Stimulated activated CD4-positive, alpha-beta T cell treated with anti-CD3 and anti-CD28 coated beads, Interleukin-15, amount 100 ng/mL, for 48 hours (primary cell): Measurements from ENCODE around the gene CCDC88B.

Experiments used
- DNase-seq, 2 donors: peaks; one replicate each; pipeline ENCODE4 v3.0.0-alpha.2; 2020; ENCODE audit warnings: low read depth in 2 of 2

Gene CCDC88B

DNA sequence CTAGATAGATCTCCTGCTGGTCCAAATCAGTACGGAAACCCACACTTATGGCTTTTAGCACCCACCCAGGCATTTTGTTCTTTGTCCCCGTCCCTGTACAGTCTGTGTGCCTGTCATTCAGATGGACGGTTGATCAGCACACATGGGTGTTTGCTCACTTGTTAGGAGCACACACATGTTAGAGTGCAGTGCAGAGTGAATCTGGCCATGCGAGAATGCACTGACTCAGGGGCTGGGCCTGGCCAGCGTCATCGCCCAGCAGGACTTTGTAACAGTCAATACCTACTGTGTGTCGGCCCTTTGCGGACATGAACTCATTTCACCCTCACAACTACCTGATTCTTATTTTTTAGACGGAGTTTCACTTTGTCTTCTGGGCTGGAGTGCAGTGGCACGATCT, 22.3 kb downstream of the CCDC88B start:
- DNase-seq, result no peak

DNA sequence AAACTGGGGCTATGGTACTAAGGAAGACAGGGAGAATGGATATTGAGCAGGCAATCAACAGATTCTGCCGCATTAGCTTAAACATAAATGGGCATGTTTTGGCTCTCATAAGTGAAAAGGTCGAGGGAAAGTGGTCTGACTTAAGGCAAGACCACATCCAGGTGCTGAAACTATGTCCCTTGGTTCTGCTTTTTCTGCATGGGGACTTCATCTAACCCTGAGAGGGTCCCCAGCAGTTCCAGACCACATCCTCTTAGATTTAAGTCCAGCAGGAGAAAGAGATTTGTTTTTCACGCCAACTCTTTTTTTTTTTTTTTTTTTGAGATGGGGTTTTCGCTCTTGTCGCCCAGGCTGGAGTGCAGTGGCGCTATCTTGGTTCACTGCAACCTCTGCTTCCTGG, 24.4 kb downstream of the CCDC88B start:
- no peak for DNase-seq

DNA sequence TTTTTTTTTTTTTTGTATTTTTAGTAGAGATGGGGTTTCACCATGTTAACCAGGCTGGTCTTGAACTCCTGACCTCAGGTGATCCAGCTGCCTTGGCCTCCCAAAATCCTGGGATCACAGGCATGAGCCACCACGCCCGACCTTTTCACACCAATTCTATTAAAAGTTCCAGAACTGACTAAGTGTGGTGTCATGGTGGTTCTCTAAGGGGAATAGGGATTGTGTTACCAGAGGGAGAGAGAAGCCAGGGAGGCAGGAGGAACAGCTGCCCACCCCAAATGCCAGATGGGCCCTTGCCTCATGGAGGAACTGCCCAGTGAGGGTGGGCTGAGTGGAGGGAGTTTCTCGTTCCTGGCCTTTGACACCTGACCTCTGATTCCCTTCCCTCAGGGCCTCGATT, 24.9 kb downstream of the CCDC88B start:
- no peak for DNase-seq

DNA sequence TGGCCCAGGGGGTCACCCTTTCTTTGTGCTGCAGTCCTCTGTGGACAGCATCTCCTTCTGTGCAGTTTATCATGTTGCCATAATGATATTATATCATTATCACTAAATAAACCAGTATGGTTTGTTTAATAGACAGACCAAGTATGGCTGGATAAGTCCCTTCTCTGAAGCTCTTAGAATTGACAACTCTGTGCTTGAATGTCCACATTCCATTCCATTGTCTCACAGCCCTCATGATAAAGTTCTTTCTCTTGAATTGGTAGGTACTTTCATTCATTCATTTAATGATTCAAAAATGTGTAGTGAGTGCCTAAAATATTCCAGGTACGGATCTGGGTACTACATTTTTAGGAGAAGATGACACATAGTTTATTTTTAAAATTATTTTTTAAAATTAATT, 26.7 kb downstream of the CCDC88B start:
- DNase-seq, result no peak

DNA sequence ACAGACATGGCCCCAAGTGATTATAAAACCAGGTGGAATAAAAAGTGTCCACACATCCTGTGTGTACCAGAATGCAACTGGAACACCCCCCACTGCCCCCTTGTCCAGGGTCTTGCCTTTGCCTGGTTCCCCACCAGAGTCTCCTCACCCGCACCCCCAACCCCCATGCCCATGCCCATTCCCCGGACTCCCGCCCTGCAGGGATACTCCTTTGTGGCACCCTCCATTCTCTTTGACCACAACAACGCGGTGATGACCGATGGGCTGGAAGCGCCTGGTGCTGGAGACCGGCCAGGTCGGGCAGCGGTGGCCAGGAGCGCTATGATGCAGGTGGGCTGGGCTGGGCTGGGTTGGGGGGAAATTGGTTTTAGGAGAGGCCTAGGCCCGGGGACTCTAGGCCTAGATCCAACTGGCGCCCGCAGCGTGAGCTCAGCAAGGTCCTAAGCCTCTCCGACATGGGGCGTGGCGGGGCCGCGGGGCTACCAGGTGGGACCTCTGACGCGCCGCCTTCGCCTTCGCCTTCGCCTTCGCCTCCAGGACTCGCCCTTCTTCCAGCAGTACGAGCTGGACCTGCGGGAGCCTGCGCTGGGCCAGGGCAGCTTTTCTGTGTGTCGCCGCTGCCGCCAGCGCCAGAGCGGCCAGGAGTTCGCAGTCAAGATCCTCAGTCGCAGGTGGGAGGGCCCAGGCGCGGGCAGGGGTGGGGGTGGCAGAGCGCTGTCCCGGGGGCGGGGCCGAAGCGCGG, 28.1 kb downstream of the CCDC88B start:
- no peak for DNase-seq

DNA sequence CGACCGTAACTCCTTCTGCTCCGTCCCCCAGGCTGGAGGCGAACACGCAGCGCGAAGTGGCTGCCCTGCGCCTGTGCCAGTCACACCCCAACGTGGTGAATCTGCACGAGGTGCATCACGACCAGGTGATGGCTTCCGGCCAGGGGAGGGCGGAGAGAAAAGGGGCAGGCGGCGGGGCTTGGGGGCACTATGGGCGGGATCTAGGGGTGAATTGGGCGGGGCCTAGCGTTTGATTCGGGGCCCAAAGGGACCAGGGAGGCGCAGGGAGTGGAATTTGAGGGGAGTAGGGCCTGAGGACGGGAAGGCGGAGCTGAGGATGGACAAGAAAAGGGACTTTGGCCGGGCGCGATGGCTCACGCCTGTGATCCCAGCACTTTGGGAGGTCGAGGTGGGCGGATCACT, 28.7 kb downstream of the CCDC88B start:
- DNase-seq, result no peak

DNA sequence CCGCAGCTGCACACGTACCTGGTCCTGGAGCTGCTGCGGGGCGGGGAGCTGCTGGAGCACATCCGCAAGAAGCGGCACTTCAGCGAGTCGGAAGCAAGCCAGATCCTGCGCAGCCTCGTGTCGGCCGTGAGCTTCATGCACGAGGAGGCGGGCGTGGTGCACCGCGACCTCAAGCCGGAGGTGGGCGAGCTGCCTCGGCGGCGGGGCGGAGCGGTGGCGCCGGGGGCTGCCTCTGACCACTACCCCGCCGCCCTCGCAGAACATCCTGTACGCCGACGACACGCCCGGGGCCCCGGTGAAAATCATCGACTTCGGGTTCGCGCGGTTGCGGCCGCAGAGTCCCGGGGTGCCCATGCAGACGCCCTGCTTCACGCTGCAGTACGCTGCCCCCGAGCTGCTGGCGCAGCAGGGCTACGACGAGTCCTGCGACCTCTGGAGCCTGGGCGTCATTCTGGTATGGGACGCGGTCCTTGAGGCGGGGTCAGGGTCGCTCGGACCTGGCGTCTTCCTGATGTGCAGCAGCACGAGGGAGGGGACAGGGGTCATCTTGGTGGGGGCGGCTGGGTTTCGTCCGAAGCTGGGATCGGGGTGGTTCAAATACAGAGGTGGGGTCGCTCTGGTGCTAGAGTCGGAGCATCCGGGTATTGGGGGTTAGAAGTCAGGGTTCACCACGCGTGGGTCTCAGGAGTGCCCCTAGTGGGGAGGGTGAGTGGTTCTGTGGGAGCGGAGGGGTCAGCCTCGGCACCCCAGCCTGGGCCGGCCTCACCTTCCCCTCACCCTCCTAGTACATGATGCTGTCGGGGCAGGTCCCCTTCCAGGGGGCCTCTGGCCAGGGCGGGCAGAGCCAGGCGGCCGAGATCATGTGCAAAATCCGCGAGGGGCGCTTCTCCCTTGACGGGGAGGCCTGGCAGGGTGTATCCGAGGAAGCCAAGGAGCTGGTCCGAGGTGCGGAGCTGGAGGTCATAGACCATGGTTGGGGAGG, 29.7 kb downstream of the CCDC88B start:
- no peak for DNase-seq

DNA sequence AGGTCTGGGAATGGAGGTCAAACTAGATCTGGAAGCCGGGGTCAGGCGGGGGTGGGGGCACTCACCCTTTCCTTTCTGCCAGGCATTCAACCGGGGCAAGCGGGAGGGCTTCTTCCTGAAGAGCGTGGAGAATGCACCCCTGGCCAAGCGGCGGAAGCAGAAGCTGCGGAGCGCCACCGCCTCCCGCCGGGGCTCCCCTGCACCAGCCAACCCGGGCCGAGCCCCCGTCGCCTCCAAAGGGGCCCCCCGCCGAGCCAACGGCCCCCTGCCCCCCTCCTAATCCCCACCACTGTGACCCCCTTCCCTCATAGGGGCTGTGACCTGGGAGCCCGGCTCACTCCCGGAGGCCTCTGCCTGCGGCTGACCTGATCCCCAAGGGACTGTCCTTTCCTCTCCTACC, 31.2 kb downstream of the CCDC88B start:
- no peak for DNase-seq

DNA sequence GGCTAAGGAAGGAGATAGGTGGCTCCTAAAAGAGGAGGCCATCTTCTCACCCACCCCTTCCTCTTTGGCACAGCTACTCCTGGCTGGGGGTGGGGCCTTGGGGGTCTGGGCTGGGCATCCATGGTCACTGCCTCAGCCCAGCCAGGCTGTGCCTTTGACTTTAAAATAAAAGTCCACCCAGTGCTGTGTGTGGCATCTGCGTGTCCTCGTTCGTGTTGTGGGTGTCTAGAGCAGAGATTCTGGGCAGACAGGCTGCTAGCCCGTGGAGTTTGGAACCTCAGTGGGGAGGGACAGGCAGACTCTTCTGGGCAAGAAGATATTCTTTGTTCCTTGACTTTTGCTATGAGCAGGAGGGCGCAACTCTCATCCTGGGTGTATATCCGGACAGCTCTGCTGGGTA, 32.0 kb downstream of the CCDC88B start:
- DNase-seq, result no peak

DNA sequence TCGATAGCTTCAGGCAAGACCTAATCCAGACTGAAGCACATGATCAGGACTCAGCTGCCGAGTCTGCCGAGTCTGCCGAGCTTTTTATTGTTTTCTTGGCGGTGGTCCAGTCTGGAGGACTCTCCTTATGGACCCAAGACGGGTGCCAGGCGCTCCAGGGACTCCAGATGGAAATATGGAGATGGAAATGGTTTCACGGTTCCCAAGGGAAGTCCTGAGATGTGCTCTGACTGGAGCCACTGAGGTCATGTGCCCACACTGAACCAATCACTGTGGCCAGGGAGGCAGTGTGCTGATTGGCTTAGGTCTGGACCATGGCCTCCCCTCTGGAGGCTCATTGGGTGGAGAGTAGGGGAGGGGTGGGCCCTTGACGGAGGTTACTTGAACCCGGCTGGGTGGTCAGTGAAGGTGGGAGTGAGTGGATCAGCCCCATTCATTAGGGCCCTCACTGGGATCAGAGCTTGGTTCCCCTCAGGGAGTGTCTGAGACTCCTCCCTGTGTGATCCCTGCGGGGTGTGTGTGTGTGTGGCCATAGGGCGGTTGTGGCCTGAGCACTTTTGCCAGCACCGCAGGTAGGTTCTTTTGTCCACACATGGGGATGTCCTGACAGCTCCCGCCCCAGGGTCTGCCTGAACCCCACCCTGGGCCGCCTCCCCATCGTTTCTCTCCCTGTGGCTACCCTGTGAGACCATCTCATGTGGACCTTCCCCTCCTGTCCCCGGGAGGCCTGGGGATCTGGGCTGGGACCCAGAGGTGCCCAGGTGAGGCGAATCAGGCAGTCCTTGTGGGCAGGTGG, 33.0 kb downstream of the CCDC88B start:
- DNase-seq, result no peak

DNA sequence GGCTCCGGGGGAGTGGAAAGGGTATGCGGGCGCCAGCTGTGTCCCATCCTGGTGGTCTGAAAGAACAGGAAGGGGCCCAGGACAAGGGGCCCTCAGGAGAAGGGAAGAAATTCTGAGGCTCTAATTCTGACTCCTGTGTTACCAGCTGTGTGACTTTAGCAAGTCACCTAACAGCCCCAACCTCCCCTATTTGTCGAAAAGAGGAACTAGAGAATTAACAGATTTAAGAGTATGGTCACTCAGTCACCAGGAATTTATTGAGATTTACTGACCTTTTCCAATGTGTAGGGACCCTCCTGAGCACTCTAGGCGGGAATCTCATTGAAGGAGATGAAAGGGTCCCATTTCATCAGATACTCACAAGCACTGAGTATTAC, 33.6 kb downstream of the CCDC88B start:
- no peak for DNase-seq

DNA sequence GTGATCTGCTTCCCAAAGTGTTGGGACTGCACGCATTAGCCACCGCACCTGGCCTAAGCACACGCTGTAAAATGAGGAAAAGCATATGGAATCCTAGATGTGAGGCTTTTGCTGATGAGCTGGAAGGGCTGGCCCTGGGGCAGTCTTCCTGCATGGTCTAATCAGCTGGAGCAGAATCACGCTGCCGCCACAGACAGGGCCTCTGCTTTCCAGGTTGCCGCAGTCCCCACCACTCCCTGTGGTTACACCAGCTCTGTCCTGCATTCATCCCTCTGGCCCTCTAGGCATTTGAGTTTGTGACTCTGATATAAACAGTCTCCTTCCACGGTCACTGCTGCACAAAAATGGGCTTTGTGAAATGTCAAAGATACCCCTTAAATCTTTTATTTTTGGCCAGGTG, 36.1 kb downstream of the CCDC88B start:
- no peak for DNase-seq

DNA sequence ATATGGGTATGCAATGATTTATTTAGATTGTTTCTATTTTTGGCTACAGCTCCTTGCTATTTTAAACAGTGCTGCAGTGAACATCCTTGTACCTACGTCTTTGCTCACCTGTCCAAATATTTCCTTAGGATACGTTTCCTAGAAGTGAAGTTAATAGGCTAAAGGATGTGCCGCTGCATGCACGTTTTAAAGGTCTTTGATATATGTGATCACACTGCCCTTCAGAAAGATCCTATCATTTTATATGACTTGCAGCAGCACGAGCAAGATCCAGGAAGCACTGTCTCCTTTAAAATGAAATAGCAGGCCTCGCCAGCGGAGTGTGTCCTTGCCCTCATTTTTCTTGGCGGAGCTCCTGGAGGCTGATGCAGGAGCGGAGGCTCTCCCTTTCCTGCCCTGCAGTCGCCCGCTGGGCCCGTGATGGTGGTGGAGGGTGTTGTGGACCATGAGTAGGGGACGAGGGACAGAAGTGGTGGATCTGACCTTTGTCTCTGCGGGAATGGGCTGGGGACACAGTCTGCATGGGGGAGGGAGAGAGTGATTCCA, 38.4 kb downstream of the CCDC88B start:
- DNase-seq, result no peak

DNA sequence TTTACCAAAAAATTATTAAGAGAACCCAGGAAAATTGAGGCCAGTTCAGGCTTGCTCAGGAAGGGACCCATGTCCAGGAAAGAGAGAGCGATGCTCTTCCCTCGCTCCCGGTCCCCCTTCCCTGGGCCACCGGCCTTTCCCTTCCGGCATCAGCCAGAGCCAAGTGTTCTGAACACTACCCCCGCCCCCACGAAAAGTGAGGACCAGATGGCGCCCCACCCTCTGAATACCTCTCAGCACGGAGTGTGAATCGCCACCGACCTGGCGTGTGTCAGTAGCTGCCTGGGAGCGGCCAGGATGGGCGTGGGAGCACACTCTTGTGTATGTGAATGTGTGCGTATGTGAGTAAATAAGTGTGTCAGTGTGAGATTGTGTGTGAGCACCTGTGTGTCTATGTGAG, 39.2 kb downstream of the CCDC88B start:
- DNase-seq, result no peak

DNA sequence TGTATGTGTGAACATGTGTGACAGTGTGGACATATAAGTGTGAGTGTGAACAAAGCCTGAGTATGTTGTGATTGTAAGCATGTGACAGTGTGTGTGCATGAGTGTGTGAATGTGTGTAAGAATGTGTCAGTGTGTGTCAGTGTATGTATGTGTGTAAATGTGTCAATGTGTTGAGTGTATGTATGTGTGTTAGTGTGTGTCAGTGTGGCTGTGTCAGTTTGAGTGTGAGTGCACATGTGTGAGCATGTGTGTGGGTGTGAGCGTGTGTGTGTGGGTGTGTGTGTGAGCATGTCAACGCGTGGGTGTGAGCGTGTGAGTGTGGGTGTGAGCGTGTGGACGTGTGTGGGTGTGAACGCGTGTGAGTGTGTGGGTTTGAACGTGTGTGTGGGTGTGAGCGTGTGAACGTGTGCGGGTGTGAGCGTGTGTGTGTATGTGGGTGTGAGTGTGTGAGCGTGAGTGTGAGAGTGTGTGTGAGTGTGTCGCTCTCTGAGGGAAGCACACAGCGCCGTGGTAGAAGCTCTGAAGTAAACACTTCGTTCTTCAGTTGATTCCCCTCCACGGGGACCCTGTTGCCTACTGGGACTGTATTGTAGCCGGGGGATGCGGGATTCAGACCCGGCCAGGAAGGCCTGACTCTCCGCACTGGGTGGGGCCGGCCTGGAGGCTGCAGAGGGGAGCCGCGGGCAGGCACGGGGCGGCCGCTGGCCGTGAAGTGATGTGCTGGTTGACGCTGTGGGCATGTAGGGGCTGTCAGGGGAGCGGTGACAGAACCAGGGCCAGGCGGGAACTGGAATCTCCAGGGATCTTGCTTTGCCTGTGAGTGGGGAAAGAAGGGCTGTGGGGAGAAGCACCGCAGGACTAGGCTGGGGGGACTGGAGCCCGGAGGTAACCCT, 40.1 kb downstream of the CCDC88B start:
- DNase-seq, result no peak

DNA sequence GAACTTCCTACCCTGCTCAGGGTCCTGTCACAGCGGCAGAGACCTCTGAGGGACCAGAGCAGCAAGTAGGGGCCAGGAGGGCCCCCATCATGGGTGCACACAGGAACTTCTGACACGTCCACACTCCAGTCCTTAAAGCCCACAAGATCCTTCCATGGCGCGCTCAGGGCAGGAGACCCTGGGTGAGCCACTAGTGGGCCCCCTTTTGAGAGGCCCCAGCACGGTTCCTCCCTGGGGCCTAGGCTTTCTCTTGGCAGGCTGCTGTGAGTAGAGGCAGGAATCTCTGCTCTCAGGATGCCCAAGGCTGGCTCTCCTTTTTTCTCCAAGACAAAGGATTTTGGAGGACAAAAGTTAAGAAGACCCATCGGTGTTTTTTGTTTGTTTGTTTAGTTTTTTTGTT, 41.3 kb downstream of the CCDC88B start:
- no peak for DNase-seq

DNA sequence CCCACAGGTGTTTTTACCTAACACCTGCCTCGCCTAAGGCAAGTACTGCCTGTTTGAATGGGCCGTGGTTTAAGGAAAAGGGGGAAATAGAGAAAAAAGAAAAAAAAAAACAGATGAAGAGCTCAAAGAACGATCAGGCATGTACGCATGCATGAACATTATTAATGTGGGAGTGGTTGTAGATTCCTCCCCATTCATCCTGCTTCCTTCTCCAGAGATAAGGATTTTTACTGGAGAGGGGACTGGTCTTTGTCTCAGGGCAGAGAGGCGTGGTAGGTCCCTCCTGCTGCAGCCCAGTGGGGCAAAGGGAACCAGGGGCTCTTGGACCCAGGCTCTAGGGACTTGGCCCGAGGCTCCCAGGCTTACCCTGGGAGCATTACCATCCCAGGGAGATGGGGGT, 42.0 kb downstream of the CCDC88B start:
- DNase-seq, result no peak

DNA sequence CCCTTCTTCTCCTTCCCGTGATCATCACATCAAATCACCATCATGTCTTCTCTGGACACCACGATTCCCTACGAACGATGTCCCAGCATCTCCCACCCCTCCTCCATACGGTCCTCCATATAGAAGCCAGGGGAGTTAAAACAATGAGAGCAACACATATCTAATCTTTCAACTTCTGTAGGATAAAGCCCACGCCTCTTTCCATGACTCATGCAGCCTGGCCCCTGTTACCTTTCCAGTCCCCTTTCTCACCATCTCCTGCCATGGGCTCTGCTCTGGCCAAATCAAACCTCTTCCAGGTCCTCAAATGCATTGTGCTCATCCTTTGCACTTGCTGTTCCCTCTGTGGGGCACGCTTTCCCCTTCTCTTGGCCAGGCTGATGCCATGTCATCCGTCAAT, 42.6 kb downstream of the CCDC88B start:
- no peak for DNase-seq

DNA sequence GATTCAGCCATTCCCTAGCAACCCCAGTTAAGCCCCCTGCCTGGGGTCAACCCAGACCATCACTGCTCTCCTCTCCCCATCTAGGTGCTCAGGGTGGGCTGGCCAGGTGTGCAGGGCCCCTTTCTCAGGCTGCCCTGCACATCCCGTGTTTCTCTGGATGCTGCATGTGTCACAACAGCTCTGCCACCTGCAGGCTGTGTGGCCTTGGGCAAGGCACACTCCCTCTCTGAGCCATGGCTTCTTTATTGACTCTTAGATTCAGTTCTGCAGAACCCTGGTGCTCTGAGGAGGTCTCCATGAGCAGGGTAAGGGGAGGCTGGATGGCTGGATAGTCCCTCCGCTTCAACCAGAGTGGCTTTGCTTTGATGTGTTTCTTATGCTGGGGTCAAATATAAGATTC, 43.6 kb downstream of the CCDC88B start:
- DNase-seq, result no peak

DNA sequence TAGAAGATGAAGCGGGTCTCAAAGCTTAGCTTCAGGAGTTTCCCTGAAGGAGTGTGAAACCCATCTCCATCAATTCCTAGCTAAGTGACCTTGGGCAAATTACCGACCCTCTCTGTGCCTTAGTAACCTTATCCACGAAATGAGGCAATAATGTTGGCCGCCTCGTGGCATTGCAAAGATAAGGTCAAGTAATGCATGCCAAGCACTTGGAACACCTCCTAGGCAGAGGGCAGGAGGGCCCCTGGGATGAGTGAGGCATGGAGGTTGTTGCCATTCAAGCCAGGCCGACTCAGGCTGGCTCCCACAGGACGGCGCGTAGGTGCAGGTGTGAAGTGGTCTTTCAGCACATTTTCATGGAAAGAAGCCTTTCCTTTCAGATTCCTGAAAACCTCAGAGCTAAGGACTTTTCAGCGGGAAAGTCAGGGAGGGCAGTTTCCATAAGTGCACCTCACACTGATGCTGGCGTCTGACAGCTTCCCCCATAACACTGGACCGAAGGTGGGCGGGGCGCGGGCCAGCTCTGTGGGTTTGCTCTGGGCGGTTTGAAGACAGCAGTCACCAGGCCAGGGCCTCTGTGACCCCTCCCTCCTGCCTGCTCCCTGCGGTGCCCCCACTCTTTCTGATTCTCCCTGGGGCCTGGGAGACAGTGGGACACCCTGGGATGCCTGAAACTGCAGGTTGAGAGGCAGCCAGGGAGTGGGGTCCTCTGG, 44.2 kb downstream of the CCDC88B start:
- no peak for DNase-seq
